ENCODE data around the gene OCIAD1. TPM values are rescaled to one million over a fixed set of nuclear protein-coding genes. Genes with fewer than 3 reads are reported as not detected.

Gene OCIAD1
- polyA plus RNA-seq, 1 experiment, result 103 TPM

- no peak overlapping the region for H3K4me3 ChIP-seq (ENCODE audit: low read depth, low read length)
- no peak for TF ChIP-seq CTCF (IDR thresholded peaks at IDR 0.05; ENCODE audit: insufficient read depth, low read depth, low read length)
- H3K27me3 ChIP-seq (ENCODE audit: control insufficient read depth, insufficient read depth, low read length), result no peaks in the 10 kb centered on the region
- H3K36me3 ChIP-seq (ENCODE audit: control insufficient read depth, insufficient read depth, low read length), result peaks cover 8% of the 10 kb centered on the region; the same call in 1 of the 2 replicates
- POLR2A ChIA-PET, result no interaction called here
- no peak for DNase-seq (ENCODE audit: low read depth)
- CTCF ChIA-PET, result no interaction called here
Measured at GRCh38 chr4:48899432-48899749, 68.5 kb downstream of the OCIAD1 start.

GRCh38 chr4:48899950-48900349, 69.1 kb downstream of the OCIAD1 start:
- Histone ChIP-seq H3K4me3 (ENCODE audit: low read depth, low read length) (no peak overlapping the region), H3K27me3 (ENCODE audit: control insufficient read depth, insufficient read depth, low read length) (no peaks in the 10 kb centered on the region), H3K36me3 (ENCODE audit: control insufficient read depth, insufficient read depth, low read length) (peaks cover 8% of the 10 kb centered on the region; the same call in 1 of the 2 replicates)
- POLR2A ChIA-PET, result no interaction called here
- TF ChIP-seq CTCF (IDR thresholded peaks at IDR 0.05; ENCODE audit: insufficient read depth, low read depth, low read length), result no peak
- DNase-seq (ENCODE audit: low read depth), result no peak
- CTCF ChIA-PET, result no interaction called here

GRCh38 chr4:48901196-48901595, 70.3 kb downstream of the OCIAD1 start:
- POLR2A ChIA-PET, result no interaction called here
- CTCF ChIA-PET, result interaction anchor here (2.1 kb wide), 1 partner anchor 10 kb away, joined by 6 read pairs; no protein-coding TSS in a partner anchor
- Histone ChIP-seq H3K4me3 (ENCODE audit: low read depth, low read length) (no peak overlapping the region), H3K36me3 (ENCODE audit: control insufficient read depth, insufficient read depth, low read length) (peaks cover 8% of the 10 kb centered on the region; the same call in 1 of the 2 replicates), H3K27me3 (ENCODE audit: control insufficient read depth, insufficient read depth, low read length) (no peaks in the 10 kb centered on the region)
- TF ChIP-seq CTCF (IDR thresholded peaks at IDR 0.05; ENCODE audit: insufficient read depth, low read depth, low read length), result no peak
- no peak for DNase-seq (ENCODE audit: low read depth)

- H3K4me3 ChIP-seq (ENCODE audit: low read depth, low read length), result no peak overlapping the region
- ChIA-PET CTCF (interaction anchor here (2.1 kb wide), 1 partner anchor 11 kb away, joined by 6 read pairs; no protein-coding TSS in a partner anchor), POLR2A (no interaction called here)
- DNase-seq (ENCODE audit: low read depth), result no peak
- no peak for TF ChIP-seq CTCF (IDR thresholded peaks at IDR 0.05; ENCODE audit: insufficient read depth, low read depth, low read length)
- no peaks in the 10 kb centered on the region for H3K27me3 ChIP-seq (ENCODE audit: control insufficient read depth, insufficient read depth, low read length)
- peaks cover 7% of the 10 kb centered on the region; the same call in 1 of the 2 replicates for H3K36me3 ChIP-seq (ENCODE audit: control insufficient read depth, insufficient read depth, low read length)
Measured at GRCh38 chr4:48902266-48902665, 71.4 kb downstream of the OCIAD1 start.

- ChIA-PET POLR2A (no interaction called here), CTCF (interaction anchor here (1.1 kb wide), 1 partner anchor 56 kb away, joined by 3 read pairs; no protein-coding TSS in a partner anchor)
- no peak for TF ChIP-seq CTCF (IDR thresholded peaks at IDR 0.05; ENCODE audit: insufficient read depth, low read depth, low read length)
- Histone ChIP-seq H3K36me3 (ENCODE audit: control insufficient read depth, insufficient read depth, low read length) (peaks cover 7% of the 10 kb centered on the region; the same call in 1 of the 2 replicates), H3K27me3 (ENCODE audit: control insufficient read depth, insufficient read depth, low read length) (no peaks in the 10 kb centered on the region), H3K4me3 (ENCODE audit: low read depth, low read length) (no peak overlapping the region)
- no peak for DNase-seq (ENCODE audit: low read depth)
Measured at GRCh38 chr4:48904101-48904500, 73.2 kb downstream of the OCIAD1 start.

Data from BJ (cell line).